ENCODE results near the gene SFXN1. TPM values are rescaled to one million over a fixed set of nuclear protein-coding genes. Genes with fewer than 3 reads are reported as not detected.

The SFXN1 gene
- polyA plus RNA-seq, 4 donors: 14.9 to 42.1 (median 22.4) TPM

DNA sequence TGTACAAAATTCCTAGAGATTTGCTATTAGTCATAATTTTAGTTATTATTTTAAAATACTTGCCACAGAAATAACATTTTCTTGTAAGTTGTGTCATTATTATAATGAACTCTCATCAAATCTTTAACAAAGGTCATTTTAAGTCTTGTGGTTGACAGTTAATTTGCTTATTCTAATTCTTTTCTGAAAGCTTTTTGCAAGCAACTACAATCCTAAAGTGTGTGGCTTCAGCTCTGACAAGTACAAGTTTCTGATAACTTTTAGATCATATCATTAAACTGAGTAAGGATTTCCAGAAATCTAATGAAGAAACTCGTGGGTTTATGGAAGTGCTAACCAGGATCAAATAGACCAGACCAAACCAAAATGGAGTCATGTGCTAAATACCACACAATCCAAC, 86.4 kb downstream of the SFXN1 start:
- no peaks in the 10 kb centered on the region for H3K4me1 ChIP-seq (ENCODE audit: control insufficient read depth in 3 of 3, insufficient read depth in 2 of 3, low read depth in 1 of 3, low read length in 2 of 3)
- H3K27ac ChIP-seq (ENCODE audit: low read depth in 1 of 3, low read length in 2 of 3): no peak overlapping the region
- H3K27me3 ChIP-seq (ENCODE audit: control insufficient read depth in 3 of 3, insufficient read depth in 3 of 3, low read length in 3 of 3): peaks cover 0 to 6% (median 1%) of the 10 kb centered on the region in 3 donors
- no peaks in the 10 kb centered on the region for H3K36me3 ChIP-seq (ENCODE audit: control insufficient read depth in 3 of 3, insufficient read depth in 2 of 3, low read depth in 1 of 3, low read length in 3 of 3)
- 25 to 31% (median 27%) methylated on average over 1 of the region's 1 CpG for WGBS, 3 donors
- no peak for FAIRE-seq
- no peak overlapping the region for H3K4me3 ChIP-seq (ENCODE audit: low read depth in 1 of 3, low read length in 3 of 3)
- no peak for DNase-seq
- no peaks in the 10 kb centered on the region for H3K9me3 ChIP-seq (ENCODE audit: control insufficient read depth in 2 of 2, insufficient read depth in 1 of 2, low read depth in 1 of 2, low read length in 1 of 2)

DNA sequence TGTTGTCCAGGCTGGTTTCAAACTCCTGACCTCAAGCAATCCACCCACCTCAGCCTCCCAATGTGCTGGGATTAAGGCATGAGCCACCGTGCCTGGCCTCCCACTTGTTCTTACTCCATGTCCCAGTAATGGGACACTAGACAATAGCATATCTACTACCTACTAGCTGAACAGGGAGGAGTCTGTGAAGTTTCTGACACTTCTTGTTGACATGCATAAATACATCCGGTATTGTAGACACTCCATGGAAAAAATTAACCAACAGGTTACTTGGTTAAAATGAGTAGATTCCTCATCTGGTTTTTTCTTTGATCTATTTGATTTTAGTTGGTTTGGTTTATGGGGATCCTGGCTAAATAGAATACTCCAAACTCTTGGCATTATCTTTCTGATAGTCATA, 88.3 kb downstream of the SFXN1 start:
- WGBS, 3 donors: 87 to 92% (median 91%) methylated on average over 2 of the region's 2 CpGs
- H3K9me3 ChIP-seq (ENCODE audit: control insufficient read depth in 2 of 2, insufficient read depth in 1 of 2, low read depth in 1 of 2, low read length in 1 of 2): no peaks in the 10 kb centered on the region
- H3K27me3 ChIP-seq (ENCODE audit: control insufficient read depth in 3 of 3, insufficient read depth in 3 of 3, low read length in 3 of 3): peaks cover 0 to 5% (median 0%) of the 10 kb centered on the region in 3 donors
- no peak overlapping the region for H3K4me3 ChIP-seq (ENCODE audit: low read depth in 1 of 3, low read length in 3 of 3)
- no peak overlapping the region for H3K27ac ChIP-seq (ENCODE audit: low read depth in 1 of 3, low read length in 2 of 3)
- no peak for FAIRE-seq
- H3K36me3 ChIP-seq (ENCODE audit: control insufficient read depth in 3 of 3, insufficient read depth in 2 of 3, low read depth in 1 of 3, low read length in 3 of 3): no peaks in the 10 kb centered on the region
- no peak for DNase-seq
- no peaks in the 10 kb centered on the region for H3K4me1 ChIP-seq (ENCODE audit: control insufficient read depth in 3 of 3, insufficient read depth in 2 of 3, low read depth in 1 of 3, low read length in 2 of 3)

DNA sequence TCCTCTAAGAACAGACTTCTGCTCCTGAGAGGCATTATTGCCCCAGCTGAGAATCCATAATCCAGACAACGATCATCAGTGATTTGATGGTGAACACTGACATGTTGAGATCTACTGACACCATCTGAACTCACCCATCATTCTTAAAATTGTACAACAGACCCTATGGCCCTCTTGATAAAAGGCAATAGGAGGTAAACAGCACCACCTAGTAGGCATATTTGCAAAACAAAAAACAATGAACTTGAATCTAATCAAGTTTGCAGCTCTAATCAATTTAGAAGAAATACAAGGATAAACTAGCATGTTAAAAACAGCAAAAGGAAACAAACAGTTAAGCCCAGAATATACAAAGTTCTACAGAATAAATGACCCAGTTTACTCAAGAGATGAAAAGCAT, 89.6 kb downstream of the SFXN1 start:
- Histone ChIP-seq H3K27me3 (ENCODE audit: control insufficient read depth in 3 of 3, insufficient read depth in 3 of 3, low read length in 3 of 3) (peaks cover 0 to 5% (median 0%) of the 10 kb centered on the region in 3 donors), H3K4me3 (ENCODE audit: low read depth in 1 of 3, low read length in 3 of 3) (no peak overlapping the region), H3K36me3 (ENCODE audit: control insufficient read depth in 3 of 3, insufficient read depth in 2 of 3, low read depth in 1 of 3, low read length in 3 of 3) (no peaks in the 10 kb centered on the region), H3K9me3 (ENCODE audit: control insufficient read depth in 2 of 2, insufficient read depth in 1 of 2, low read depth in 1 of 2, low read length in 1 of 2) (no peaks in the 10 kb centered on the region), H3K4me1 (ENCODE audit: control insufficient read depth in 3 of 3, insufficient read depth in 2 of 3, low read depth in 1 of 3, low read length in 2 of 3) (peaks cover 0 to 6% (median 0%) of the 10 kb centered on the region in 3 donors), H3K27ac (ENCODE audit: low read depth in 1 of 3, low read length in 2 of 3) (no peak overlapping the region)
- WGBS, 3 donors: 32 to 58% (median 52%) methylated on average over 1 of the region's 1 CpG
- FAIRE-seq (no peak), DNase-seq (no peak)

DNA sequence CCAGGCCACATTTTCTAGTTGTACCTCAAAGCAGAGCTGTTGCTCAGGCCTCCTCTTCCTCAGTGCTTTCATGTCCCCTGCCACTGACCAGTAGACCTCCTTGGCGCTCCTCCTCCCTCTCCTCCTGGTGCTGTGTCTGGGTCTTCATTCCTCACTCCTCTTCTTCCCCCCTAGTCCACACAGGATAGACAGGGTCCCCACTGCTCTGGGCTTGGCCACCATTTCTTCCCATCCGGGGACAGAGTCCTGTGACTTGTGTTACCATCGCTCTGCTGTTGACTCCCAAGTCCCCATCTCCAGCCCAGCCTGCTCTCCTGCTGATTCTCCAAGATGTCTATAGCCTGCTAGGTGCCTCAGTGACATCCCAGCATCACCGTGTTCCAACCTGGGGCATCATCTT, 91.3 kb downstream of the SFXN1 start:
- 90 to 92% (median 90%) methylated on average over 4 of the region's 4 CpGs for WGBS, 3 donors
- Histone ChIP-seq H3K27me3 (ENCODE audit: control insufficient read depth in 3 of 3, insufficient read depth in 3 of 3, low read length in 3 of 3) (no peaks in the 10 kb centered on the region), H3K36me3 (ENCODE audit: control insufficient read depth in 3 of 3, insufficient read depth in 2 of 3, low read depth in 1 of 3, low read length in 3 of 3) (no peaks in the 10 kb centered on the region), H3K9me3 (ENCODE audit: control insufficient read depth in 2 of 2, insufficient read depth in 1 of 2, low read depth in 1 of 2, low read length in 1 of 2) (peaks cover 0 to 6% of the 10 kb centered on the region in 2 donors), H3K27ac (ENCODE audit: low read depth in 1 of 3, low read length in 2 of 3) (no peak overlapping the region), H3K4me1 (ENCODE audit: control insufficient read depth in 3 of 3, insufficient read depth in 2 of 3, low read depth in 1 of 3, low read length in 2 of 3) (peaks cover 0 to 15% (median 0%) of the 10 kb centered on the region in 3 donors), H3K4me3 (ENCODE audit: low read depth in 1 of 3, low read length in 3 of 3) (no peak overlapping the region)
- FAIRE-seq (no peak), DNase-seq (no peak)

DNA sequence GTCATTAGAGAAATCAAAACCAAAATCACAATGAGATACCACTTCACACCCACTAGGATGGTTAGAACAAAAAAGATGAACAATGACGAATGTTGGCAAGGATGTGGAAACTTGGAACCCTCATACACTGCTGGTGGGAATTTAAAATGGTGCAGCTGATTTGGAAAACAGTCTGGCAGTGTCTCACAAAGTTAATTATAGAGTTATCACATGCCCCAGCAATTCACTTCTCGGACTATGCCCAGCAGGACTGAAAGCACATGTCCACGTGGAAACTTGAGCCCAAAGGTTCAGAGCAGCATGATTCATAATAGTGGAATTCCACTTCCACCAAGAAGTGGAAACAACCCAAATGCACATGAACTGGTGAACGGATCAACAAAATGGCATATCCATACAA, 94.5 kb downstream of the SFXN1 start:
- Histone ChIP-seq H3K9me3 (ENCODE audit: control insufficient read depth in 2 of 2, insufficient read depth in 1 of 2, low read depth in 1 of 2, low read length in 1 of 2) (peaks cover 0 to 11% of the 10 kb centered on the region in 2 donors), H3K4me1 (ENCODE audit: control insufficient read depth in 3 of 3, insufficient read depth in 2 of 3, low read depth in 1 of 3, low read length in 2 of 3) (peaks cover 0 to 15% (median 0%) of the 10 kb centered on the region in 3 donors), H3K27ac (ENCODE audit: low read depth in 1 of 3, low read length in 2 of 3) (peak overlapping the region in 2 of 3 donors; percentile 86 to 87), H3K27me3 (ENCODE audit: control insufficient read depth in 3 of 3, insufficient read depth in 3 of 3, low read length in 3 of 3) (no peaks in the 10 kb centered on the region), H3K4me3 (ENCODE audit: low read depth in 1 of 3, low read length in 3 of 3) (no peak overlapping the region), H3K36me3 (ENCODE audit: control insufficient read depth in 3 of 3, insufficient read depth in 2 of 3, low read depth in 1 of 3, low read length in 3 of 3) (no peaks in the 10 kb centered on the region)
- 10 to 50% (median 34%) methylated on average over 4 of the region's 4 CpGs for WGBS, 3 donors
- DNase-seq: peak; percentile 89 to 96
- peak; percentile 93 for FAIRE-seq

DNA sequence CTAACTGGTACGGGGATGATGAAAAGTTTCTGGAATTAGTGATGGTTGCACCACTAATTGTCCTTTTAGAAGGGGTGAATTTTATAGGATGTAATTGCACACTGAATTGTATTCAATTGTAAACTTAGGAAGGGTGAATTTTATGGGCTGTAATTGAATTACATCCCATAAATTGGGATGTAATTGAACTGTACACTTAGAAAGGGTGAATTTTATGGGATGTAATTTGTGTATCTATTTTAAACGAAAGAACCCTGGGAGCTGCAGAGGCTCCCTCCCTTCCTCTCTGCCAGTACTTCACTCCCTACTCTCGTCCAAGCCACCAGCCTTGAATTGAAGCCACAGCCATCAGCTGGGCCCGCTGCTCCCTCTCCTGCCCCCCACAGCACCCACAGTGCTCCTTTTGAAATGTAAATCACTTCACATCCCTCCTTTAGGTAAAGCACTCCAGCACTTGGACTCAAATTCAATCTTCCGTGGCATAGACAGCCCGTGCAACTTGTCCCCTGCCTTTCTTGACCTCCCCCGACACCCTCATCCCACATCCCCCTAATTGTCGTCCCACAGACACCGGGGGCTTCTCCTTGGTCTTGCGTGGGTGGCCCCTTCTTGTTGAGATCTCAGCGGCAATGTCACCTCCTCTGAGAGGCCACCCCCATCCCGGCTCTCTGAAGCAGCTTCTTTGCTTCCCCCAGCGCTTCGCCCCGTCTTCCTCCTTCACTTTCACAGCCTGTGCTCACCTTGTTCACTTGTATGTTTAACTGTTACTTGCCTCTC, 95.3 kb downstream of the SFXN1 start:
- Histone ChIP-seq H3K27ac (ENCODE audit: low read depth in 1 of 3, low read length in 2 of 3) (peak overlapping the region in 2 of 3 donors; percentile 86 to 87), H3K36me3 (ENCODE audit: control insufficient read depth in 3 of 3, insufficient read depth in 2 of 3, low read depth in 1 of 3, low read length in 3 of 3) (no peaks in the 10 kb centered on the region), H3K4me3 (ENCODE audit: low read depth in 1 of 3, low read length in 3 of 3) (no peak overlapping the region), H3K9me3 (ENCODE audit: control insufficient read depth in 2 of 2, insufficient read depth in 1 of 2, low read depth in 1 of 2, low read length in 1 of 2) (peaks cover 0 to 11% of the 10 kb centered on the region in 2 donors), H3K4me1 (ENCODE audit: control insufficient read depth in 3 of 3, insufficient read depth in 2 of 3, low read depth in 1 of 3, low read length in 2 of 3) (peaks cover 0 to 15% (median 0%) of the 10 kb centered on the region in 3 donors), H3K27me3 (ENCODE audit: control insufficient read depth in 3 of 3, insufficient read depth in 3 of 3, low read length in 3 of 3) (no peaks in the 10 kb centered on the region)
- FAIRE-seq: no peak
- peak; percentile 16 to 32 for DNase-seq
- WGBS, 3 donors: 45 to 52% (median 47%) methylated on average over 15 of the region's 15 CpGs

DNA sequence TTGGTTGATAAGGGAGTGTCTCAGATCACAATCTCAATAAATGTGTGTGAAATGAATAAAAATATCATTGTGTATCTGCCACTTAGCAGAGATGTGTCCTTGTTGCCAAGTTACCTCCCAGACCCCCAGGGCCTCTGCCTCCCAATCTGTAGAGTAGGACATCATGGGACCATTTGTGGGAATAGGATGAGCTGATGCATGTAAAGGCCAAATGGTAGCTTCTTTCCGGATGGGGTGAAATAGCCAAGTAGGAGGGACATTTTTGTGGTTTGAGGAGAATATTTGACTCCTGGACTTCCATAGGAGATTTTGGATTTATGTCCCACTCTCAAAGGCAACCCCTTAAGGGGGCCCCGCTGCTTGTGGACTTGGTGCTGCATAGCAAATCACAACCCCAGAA, 96.9 kb downstream of the SFXN1 start:
- no peak for FAIRE-seq
- Histone ChIP-seq H3K27me3 (ENCODE audit: control insufficient read depth in 3 of 3, insufficient read depth in 3 of 3, low read length in 3 of 3) (no peaks in the 10 kb centered on the region), H3K27ac (ENCODE audit: low read depth in 1 of 3, low read length in 2 of 3) (no peak overlapping the region)

DNA sequence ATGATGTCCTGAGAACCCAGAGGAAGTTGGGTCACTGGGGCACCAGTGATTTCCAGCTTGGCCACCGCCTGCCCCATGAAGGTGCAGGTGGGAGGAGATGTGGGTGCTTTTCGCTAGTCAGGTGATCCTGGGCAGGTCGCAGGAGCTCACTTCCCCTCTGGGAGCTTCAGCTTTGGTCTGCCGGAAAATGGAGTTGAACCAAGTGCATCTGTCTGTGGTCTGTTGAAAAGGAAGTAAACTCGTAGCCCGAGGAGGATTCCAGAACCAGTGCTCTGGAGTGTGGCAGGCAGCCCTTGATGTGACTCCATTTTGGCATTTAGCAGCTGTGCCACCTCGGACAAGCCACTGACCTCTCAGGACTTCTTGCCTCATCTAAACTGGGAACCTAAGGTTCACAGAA, 97.7 kb downstream of the SFXN1 start:
- no peak for FAIRE-seq
- whole genome bisulfite sequencing, 3 donors: 63 to 88% (median 74%) methylated on average over 7 of the region's 7 CpGs
- H3K9me3 ChIP-seq (ENCODE audit: control insufficient read depth in 2 of 2, insufficient read depth in 1 of 2, low read depth in 1 of 2, low read length in 1 of 2): peaks cover 0 to 11% of the 10 kb centered on the region in 2 donors

More for the DNA sequence above, 96.9 kb downstream of the SFXN1 start:
- 93 to 96% (median 96%) methylated on average over 2 of the region's 2 CpGs for WGBS, 3 donors
- no peak for DNase-seq
- Histone ChIP-seq H3K4me1 (ENCODE audit: control insufficient read depth in 3 of 3, insufficient read depth in 2 of 3, low read depth in 1 of 3, low read length in 2 of 3) (peaks cover 0 to 15% (median 0%) of the 10 kb centered on the region in 3 donors), H3K9me3 (ENCODE audit: control insufficient read depth in 2 of 2, insufficient read depth in 1 of 2, low read depth in 1 of 2, low read length in 1 of 2) (peaks cover 0 to 11% of the 10 kb centered on the region in 2 donors), H3K4me3 (ENCODE audit: low read depth in 1 of 3, low read length in 3 of 3) (no peak overlapping the region), H3K36me3 (ENCODE audit: control insufficient read depth in 3 of 3, insufficient read depth in 2 of 3, low read depth in 1 of 3, low read length in 3 of 3) (no peaks in the 10 kb centered on the region)

More for the DNA sequence above, 97.7 kb downstream of the SFXN1 start:
- peaks cover 0 to 15% (median 0%) of the 10 kb centered on the region in 3 donors for H3K4me1 ChIP-seq (ENCODE audit: control insufficient read depth in 3 of 3, insufficient read depth in 2 of 3, low read depth in 1 of 3, low read length in 2 of 3)
- H3K27ac ChIP-seq (ENCODE audit: low read depth in 1 of 3, low read length in 2 of 3): no peak overlapping the region
- H3K36me3 ChIP-seq (ENCODE audit: control insufficient read depth in 3 of 3, insufficient read depth in 2 of 3, low read depth in 1 of 3, low read length in 3 of 3): no peaks in the 10 kb centered on the region
- H3K27me3 ChIP-seq (ENCODE audit: control insufficient read depth in 3 of 3, insufficient read depth in 3 of 3, low read length in 3 of 3): no peaks in the 10 kb centered on the region
- DNase-seq: no peak
- H3K4me3 ChIP-seq (ENCODE audit: low read depth in 1 of 3, low read length in 3 of 3): no peak overlapping the region

Data from small intestine (tissue), 7 donors.